Neural progenitor cell (in vitro differentiated cells): ENCODE data around the gene PHACTR2.

Experiments used
- CTCF ChIP-seq: fragments of 200-600 bp; sonication (generic); IDR thresholded peaks from 2 replicates; pipeline ENCODE4 v1.5.1; 2017; ENCODE audit warnings: antibody characterized with exemption, mild to moderate bottlenecking
- EZH2 ChIP-seq: fragments of 200-600 bp; sonication (generic); IDR thresholded peaks from 2 replicates; pipeline ENCODE4 v1.6.1; 2017; ENCODE audit warnings: antibody characterized with exemption, mild to moderate bottlenecking, moderate library complexity
- EZH2phosphoT487 ChIP-seq: fragments of 200-600 bp; sonication (generic); IDR thresholded peaks from 2 replicates; pipeline ENCODE4 v1.6.1; 2017; ENCODE audit warnings: antibody characterized with exemption

GRCh38 chr6:143741480-143741879 is 63.7 kb downstream of the PHACTR2 start:
- TF ChIP-seq CTCF = no peak
- no peak for TF ChIP-seq EZH2
- no peak for TF ChIP-seq EZH2phosphoT487
